ENCODE measurements around the gene POLR3C.

DNA sequence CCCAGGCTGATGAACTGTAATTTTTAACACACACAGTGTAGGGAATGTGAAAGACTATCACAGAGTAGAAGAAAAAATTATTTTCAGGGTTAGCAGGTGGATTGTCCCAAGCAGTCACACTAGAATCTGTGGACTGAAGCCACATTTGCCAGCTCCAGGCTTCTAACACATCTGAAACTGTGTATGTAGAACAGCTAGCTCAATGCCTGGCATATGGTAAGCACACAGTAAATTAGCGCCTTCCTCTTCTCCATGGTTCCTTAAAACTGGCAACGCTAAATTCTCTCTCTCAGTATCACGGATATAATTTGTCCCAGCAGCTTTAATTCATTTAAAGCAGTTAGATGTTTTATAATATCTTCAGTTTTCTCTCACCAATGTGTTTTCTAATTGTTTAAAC is 19.0 kb downstream of the POLR3C start:
- TF ChIP-seq POLR2A (IDR thresholded peaks at IDR 0.05): no peak
- TF ChIP-seq, protein P1, sequence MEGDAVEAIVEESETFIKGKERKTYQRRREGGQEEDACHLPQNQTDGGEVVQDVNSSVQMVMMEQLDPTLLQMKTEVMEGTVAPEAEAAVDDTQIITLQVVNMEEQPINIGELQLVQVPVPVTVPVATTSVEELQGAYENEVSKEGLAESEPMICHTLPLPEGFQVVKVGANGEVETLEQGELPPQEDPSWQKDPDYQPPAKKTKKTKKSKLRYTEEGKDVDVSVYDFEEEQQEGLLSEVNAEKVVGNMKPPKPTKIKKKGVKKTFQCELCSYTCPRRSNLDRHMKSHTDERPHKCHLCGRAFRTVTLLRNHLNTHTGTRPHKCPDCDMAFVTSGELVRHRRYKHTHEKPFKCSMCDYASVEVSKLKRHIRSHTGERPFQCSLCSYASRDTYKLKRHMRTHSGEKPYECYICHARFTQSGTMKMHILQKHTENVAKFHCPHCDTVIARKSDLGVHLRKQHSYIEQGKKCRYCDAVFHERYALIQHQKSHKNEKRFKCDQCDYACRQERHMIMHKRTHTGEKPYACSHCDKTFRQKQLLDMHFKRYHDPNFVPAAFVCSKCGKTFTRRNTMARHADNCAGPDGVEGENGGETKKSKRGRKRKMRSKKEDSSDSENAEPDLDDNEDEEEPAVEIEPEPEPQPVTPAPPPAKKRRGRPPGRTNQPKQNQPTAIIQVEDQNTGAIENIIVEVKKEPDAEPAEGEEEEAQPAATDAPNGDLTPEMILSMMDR (IDR thresholded peaks at IDR 0.05): no peak

Data from Peyer's patch (tissue), 4 donors.